Lower leg skin (tissue), 3 donors: ENCODE data around the gene PLCD3.

Experiments used
- CTCF ChIP-seq, 3 donors: fragments of 450-650 bp; IDR thresholded peaks; one replicate each; pipeline ENCODE4 v1.5.1; 2016; ENCODE audit warnings: antibody characterized with exemption in 3 of 3, mild to moderate bottlenecking in 3 of 3, moderate library complexity in 2 of 3
- POLR2A ChIP-seq, 2 donors: fragments of 450-650 bp; IDR thresholded peaks; one replicate each; pipeline ENCODE4 v1.6.1; 2016 to 2017; ENCODE audit warnings: antibody characterized with exemption in 2 of 2, mild to moderate bottlenecking in 1 of 2, moderate library complexity in 1 of 2

DNA sequence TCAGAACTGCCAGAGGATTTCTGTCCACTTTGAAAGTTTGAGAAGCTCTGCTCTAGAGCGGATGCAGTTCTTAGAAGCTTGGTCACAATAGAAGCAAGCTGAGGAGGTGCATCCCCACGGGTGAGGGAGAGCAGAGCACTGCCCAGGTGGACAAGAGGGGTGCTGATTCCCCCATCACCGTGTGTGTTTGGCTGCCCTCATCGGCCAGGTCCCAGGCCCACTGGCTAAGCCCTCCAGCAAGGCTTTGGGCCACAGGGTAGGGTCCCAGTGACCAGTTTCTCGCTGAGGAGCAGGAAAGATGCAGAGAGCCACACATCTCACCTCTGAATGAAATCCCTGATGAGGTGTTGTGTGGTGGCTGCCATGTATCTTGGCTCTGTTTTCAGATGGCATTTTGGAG is 44.3 kb downstream of the PLCD3 start:
- TF ChIP-seq CTCF (IDR thresholded peaks at IDR 0.05) (no peak), POLR2A (IDR thresholded peaks at IDR 0.05) (no peak)
